GM19023 (cell line): Measurements from ENCODE around the gene GRAMD4.
"Not testable (repeated sequence)": the region's sequence is repeated elsewhere in the genome, so short reads cannot be mapped to it uniquely, and the experiment has no call there.

Experiments
- ATAC-seq: cut with Tn5 transposase; IDR thresholded peaks from one replicate; pipeline ENCODE4 v1.9.1; 2021; ENCODE audit warnings: mild to moderate bottlenecking, moderate library complexity; ENCODE audit not compliant: unreplicated experiment

The GRAMD4 gene

GRCh38 chr22:46617986-46618647 is 2.1 kb upstream of the GRAMD4 start:
- ATAC-seq, result no peak

GRCh38 chr22:46618667-46619066 is 1.5 kb upstream of the GRAMD4 start:
- no peak for ATAC-seq

- no peak for ATAC-seq
Observed at GRCh38 chr22:46619240-46619829, 851 bp upstream of the GRAMD4 start.

DNA sequence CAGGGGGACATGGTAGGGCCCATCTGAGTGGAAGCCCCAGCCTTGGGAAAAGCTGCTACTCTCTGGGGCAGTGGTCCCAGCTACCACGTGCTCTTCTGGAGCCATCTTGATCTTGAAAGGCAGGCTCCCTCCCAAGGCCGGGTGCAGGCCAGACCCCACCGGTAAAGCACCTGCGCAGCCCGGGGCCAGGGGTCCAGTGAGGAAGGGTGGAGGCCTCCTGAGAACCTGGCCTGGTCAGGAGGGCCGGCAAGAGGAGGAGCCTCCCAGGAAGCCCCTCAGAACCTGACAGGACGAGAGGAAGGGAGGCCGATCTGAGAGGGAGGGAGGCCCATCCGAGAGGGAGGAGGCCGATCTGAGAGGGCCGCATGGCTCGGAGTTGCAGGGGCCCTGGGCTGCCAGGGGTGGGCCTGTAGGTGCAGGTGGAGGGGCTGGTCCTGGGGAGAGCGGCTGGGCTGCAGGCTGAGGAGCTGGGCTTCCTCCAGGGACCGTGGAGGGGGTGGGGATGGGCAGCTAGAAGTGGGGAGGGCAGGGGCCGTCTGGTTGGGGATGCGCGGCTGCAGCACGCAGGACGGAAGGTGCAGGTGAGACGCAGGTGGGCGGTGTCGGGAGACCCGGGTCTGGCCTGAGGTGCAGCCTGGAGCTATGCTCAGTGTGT is 529 bp downstream of the GRAMD4 start:
- no peak for ATAC-seq

DNA sequence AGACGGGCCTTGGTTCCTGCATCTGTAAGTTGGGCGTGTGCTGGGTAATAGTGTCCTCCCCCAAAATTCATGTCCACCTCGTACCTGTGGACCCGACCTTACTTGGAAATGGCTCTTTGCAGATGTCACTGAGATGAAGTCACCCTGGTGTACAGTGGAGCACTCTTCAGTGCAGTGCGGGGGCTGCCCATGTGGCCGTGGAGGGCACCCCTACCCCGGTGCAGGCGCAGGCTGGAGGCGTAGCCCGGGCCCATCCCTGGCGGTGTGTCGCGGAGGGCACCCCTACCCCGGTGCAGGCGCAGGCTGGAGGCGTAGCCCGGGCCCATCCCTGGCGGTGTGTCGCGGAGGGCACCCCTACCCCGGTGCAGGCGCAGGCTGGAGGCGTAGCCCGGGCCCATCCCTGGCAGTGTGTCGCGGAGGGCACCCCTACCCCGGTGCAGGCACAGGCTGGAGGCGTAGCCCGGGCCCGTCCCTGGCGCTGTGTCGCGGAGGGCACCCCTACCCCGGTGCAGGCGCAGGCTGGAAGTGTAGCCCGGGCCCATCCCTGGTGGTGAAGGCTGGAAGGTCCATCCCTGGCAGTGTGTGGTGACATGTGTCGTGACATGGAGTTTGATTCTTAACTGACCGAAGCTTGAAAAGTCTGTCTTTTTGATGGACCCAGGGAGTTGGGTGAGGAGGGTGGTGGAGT is 1.2 kb downstream of the GRAMD4 start:
- not testable (repeated sequence) for ATAC-seq

DNA sequence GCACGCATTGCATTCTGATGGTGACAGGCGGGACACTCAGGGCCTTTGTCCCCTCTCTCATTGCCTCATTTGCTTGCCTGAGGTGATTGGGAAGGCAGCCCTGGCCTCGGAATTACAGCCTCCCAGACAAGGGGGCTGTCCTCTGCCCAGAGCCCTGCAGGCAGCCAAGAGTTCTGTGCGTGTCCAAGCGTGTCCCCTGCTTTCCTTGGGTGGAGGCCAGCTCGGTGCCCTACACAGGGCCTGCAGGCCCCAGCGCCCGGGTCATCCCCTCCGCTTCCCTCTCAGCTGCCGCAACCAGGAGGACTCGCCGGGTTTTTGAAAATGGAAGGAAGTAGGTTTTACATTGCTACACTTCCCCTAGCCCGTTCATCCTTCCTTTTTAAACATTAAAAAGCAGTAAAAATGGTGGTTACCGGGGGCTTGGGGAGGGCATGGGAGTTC is 1.9 kb downstream of the GRAMD4 start:
- no peak for ATAC-seq

DNA sequence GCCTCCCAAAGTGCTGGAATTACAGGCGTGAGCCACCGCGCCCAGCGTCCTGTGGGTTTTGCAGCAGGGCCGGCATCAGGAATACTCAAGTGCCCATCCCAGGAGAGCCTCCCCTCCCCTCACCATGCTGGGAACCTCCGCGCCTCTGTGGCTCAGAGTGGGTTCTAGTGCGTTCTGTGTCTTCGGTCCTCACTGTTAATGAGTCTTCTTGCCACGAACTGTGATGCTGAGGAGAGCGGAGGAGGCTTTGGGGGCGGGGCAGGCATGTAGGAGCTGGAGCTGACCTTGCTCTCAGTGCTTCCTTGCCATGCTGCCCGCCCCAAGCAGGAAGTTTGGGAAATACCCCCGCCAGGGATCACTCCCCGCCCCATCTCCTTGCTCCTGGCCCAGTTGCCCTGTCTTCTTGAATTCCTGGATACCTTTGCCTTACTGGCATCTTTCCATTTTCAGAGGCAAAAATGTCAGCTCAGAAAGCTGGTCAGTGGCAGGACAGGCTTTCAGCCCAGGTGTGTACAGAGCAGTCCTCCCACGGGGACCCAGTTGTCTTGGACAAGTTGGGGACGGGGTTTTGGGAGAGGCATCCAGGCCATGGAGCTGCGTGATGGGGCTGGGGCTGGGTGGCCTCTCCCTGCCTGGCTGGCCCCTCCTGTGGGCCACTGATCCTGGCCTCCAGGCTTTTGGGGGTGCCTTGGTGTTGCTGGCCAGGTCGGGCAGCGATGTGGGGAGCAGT is 5.1 kb downstream of the GRAMD4 start:
- no peak for ATAC-seq

- no peak for ATAC-seq
Observed at GRCh38 chr22:46625843-46626349, 5.7 kb downstream of the GRAMD4 start.

GRCh38 chr22:46626356-46626755 is 6.2 kb downstream of the GRAMD4 start:
- no peak for ATAC-seq

- no peak for ATAC-seq
Observed at GRCh38 chr22:46626911-46627805, 7.0 kb downstream of the GRAMD4 start.

- ATAC-seq, result no peak
Observed at GRCh38 chr22:46627806-46628482, 7.8 kb downstream of the GRAMD4 start.

DNA sequence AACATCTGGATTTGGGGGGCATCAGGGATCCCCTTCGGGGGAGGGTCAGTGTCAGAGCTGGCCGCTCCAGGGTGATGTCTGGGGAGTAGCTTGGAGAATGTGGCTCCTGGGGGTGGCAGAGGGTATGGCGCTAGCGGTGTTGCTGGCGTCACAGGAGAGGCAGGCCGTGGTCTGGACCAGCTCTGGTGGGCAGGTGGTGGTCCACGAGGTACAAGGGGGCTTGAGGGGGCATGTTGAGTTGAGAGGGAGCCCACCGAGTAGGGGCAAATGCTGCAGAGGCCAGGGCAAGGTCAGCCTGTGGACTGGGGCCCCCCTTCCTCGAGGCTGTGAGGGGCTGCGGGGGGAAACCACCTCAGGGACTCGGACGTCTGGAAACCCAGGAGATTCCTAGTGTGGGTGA is 8.6 kb downstream of the GRAMD4 start:
- ATAC-seq, result no peak

- ATAC-seq, result no peak
Observed at GRCh38 chr22:46629291-46629690, 9.1 kb downstream of the GRAMD4 start.

DNA sequence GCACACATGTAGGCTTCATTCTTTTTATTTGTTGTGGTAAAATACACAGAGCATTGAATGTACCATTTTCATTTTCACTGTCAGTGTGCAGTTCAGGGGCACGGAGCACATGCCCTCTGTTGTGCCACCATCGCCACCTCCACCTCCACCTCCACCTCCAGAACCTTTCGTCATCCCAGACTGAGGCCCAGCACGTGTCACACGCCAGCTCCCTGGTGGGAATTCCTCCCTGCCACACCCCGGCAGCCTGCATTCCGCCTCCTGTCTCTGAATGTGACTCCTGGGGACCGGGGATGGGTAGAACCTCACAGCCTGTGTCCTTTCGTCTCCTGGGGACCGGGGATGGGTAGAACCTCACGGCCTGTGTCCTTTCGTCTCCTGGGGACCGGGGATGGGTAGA is 10.9 kb downstream of the GRAMD4 start:
- no peak for ATAC-seq

- no peak for ATAC-seq
Observed at GRCh38 chr22:46632646-46633249, 12.6 kb downstream of the GRAMD4 start.

- ATAC-seq, result no peak
Observed at GRCh38 chr22:46633334-46633890, 13.2 kb downstream of the GRAMD4 start.

DNA sequence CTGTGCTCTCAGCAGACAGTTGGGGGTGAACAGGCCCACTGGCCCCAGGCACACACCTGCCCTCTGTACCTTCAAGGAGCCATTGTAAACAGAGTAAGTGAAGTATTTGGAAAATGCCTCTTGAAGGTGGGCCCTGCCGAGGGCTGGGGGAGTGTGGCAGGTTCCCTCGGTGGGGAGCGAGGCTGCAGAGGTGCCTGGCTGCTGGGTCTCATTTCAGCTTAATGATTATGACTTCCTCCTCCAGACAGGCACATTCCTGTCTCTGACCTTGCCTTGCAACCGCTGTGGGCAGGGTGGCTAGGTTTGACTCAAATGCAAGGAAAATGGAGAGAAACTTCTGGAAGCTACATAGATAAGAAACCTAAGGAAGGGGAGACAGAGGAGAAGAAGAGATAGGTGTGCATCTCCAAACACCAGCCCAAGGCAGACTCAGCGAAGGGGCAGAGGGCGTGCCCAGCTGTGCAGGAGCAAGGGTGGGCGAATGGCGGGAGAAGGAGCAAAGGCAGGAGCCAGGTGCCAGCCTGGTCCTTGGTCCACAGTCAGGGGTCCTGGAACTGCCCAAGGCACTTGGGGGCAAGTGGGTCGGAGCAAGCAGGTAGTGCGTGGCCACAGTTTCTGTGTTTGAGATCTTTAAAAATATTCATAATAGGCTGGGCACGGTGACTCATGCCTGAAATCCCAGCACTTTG is 14.0 kb downstream of the GRAMD4 start:
- ATAC-seq, result no peak
